NB4 (cell line): ENCODE data around the gene CALN1.

Experiments
- DNase-seq: peaks from one replicate; pipeline ENCODE4 v3.0.0; 2010; ENCODE audit warnings: low read depth
- H3K4me3 ChIP-seq: one replicate; pipeline ENCODE4 v1.5.1; 2011; ENCODE audit warnings: mild to moderate bottlenecking, low read depth, low read length, moderate library complexity
- CTCF ChIP-seq: IDR thresholded peaks from one replicate; pipeline ENCODE4 v1.5.1; 2012; ENCODE audit warnings: low read depth, low read length
- MAX ChIP-seq: IDR thresholded peaks from 2 replicates; pipeline ENCODE4 v1.6.1; 2011; ENCODE audit warnings: low read depth, low read length
- MYC ChIP-seq: IDR thresholded peaks from 2 replicates; pipeline ENCODE4 v1.6.1; 2011; ENCODE audit warnings: low read depth, low read length
- POLR2A ChIP-seq: IDR thresholded peaks from 2 replicates; pipeline ENCODE4 v1.6.1; 2011; ENCODE audit warnings: mild to moderate bottlenecking; ENCODE audit not compliant: insufficient read length; ENCODE audit errors: extremely low read depth

The CALN1 gene

DNA sequence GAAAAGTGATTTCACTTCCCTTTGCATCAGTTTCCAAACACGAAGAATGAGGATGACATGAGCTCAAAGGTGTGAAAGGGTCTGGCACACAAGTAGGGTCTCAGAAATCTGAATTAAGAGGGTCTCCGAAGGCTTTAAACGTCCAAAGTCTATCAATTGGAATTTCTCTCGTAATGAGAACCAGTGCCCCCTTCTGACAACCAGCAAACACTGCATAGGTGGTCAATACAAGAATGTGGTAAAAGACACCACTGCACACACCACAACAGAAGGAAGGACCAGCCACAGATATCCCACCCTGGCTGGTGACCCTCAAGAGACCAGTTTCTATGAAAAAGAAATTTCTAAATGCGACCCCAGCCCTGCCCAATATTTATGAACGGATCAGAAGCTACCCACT lies 78.1 kb downstream of the CALN1 start:
- peak; percentile 26 for DNase-seq
- no peak for TF ChIP-seq POLR2A
- peak; percentile 63 for TF ChIP-seq CTCF
- H3K4me3 ChIP-seq: no peak overlapping the region

DNA sequence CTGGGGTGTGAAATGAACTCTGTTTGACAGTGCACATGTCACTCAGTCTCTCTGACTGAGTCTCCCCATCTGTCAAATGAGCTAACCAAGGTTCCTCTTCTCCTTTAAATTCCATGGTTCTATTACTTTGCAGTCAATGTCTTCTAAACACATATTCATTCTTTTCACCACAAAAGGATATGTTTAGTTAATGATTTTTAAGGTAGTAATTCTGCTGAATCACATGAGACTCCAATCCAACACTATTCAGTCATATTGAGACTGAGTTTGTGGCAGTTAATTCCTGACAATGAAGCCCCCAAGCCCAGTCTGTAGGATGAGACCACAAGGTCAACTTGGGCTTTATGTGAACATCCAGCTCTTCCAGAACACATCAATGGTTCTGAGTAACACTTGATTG lies 85.3 kb downstream of the CALN1 start:
- no peak overlapping the region for H3K4me3 ChIP-seq
- TF ChIP-seq POLR2A (no peak), CTCF (no peak), MAX (no peak), MYC (no peak)
- DNase-seq: no peak

DNA sequence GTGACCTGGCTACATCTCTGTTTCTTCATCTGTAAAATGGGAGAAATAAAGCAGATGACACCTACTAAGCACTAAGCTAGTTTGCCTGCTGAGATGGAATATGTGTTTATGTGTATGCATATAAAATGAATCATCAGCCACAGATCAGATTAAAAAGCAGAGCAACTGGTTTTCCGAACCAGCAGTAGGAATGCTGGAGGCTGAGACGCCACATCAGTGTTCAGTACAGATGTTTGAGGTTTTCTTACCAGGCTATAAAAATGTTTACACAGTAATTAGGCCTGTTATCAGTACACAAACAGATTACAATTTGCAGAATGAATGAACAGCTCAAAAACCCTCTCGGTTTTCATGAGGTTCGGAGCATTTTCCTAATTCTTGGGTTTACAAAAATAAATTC lies 85.8 kb downstream of the CALN1 start:
- H3K4me3 ChIP-seq: no peak overlapping the region
- TF ChIP-seq MAX (no peak), POLR2A (no peak), CTCF (no peak), MYC (no peak)
- DNase-seq: no peak

GRCh38 chr7:72325561-72325960 lies 86.6 kb downstream of the CALN1 start:
- no peak for TF ChIP-seq POLR2A
- TF ChIP-seq CTCF: no peak
- no peak for TF ChIP-seq MAX
- no peak for TF ChIP-seq MYC
- H3K4me3 ChIP-seq: no peak overlapping the region
- DNase-seq: no peak

DNA sequence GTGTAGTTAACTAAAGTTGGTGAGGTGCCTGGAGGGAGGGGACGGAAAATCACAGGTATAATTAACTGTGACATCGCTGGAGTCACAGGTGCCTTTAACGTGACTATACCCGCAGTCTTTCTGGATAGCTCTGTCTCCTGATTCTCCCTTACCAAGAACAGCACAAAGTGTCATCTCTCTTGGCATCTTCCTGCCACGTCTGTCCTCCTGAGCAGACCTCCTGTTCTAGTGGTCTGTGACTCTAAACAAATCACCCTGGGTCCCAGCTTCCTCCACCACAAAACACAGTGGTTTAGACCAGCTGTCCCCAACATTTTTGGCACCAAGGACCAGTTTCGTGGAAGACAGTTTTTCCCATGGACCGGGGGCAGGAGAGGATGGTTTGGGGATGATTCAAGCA lies 90.5 kb downstream of the CALN1 start:
- H3K4me3 ChIP-seq: no peak overlapping the region
- TF ChIP-seq MYC: no peak
- TF ChIP-seq CTCF: no peak
- TF ChIP-seq POLR2A: no peak
- no peak for TF ChIP-seq MAX
- no peak for DNase-seq

DNA sequence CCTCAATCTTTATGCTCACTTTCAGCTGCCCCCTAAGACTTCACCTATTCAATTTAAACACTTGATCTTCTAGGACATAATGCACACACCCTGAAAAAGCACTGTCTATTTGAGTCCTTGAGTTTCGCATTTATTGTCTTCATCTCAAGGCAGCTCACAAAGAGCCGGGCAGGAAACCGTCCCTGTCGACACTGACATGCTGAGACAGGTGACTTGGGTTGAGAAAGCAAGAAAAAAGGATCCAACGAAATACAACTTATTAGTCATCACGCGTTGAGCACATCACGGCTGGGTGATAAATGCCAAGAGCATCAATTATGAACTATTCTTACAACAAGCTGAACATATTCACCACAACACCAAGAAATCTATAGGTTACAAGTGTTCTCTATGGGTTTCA lies 91.1 kb downstream of the CALN1 start:
- no peak for DNase-seq
- H3K4me3 ChIP-seq: no peak overlapping the region
- TF ChIP-seq POLR2A: no peak
- TF ChIP-seq CTCF: no peak
- TF ChIP-seq MYC: no peak
- TF ChIP-seq MAX: no peak
